ENCODE measurements around the gene BRCA1. TPM values are rescaled to one million over a fixed set of nuclear protein-coding genes. Genes with fewer than 3 reads are reported as not detected.
"Not testable (repeated sequence)": the region's sequence is repeated elsewhere in the genome, so short reads cannot be mapped to it uniquely, and the experiment has no call there.

BRCA1 gene
- polyA plus RNA-seq, 3 donors from 2014 or later = 1.1 to 7.2 (median 5.8) TPM

DNA sequence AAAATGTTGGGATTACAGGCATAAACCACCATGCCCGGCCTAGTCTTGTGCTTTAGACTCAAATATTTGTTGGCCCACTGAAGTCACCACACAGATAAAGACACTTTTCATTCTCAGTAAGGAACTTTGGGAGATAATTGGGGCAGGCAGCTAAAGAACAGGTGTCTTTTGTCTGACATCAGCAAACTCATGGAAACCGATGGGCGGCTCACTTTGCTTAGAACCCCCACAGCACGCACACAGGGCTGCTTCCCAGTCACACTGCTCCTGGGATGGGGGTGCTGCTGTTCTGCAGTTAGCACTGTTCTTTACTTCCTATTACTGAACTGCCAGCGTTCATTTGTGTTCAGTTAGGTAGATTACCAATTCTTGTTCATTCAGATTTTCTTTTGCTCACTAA, 18.0 kb upstream of the BRCA1 start:
- H3K4me1 Mint-ChIP-seq = no peaks in the 10 kb centered on the region
- no peak for DNase-seq
- no peaks in the 10 kb centered on the region for H3K27me3 Mint-ChIP-seq (ENCODE audit: low read depth in 3 of 3)
- no peaks in the 10 kb centered on the region for H3K9me3 Mint-ChIP-seq
- peaks cover 0 to 5% (median 0%) of the 10 kb centered on the region in 3 donors for H3K36me3 Mint-ChIP-seq
- no peak overlapping the region for H3K4me3 Mint-ChIP-seq
- no peak overlapping the region for H3K27ac Mint-ChIP-seq

DNA sequence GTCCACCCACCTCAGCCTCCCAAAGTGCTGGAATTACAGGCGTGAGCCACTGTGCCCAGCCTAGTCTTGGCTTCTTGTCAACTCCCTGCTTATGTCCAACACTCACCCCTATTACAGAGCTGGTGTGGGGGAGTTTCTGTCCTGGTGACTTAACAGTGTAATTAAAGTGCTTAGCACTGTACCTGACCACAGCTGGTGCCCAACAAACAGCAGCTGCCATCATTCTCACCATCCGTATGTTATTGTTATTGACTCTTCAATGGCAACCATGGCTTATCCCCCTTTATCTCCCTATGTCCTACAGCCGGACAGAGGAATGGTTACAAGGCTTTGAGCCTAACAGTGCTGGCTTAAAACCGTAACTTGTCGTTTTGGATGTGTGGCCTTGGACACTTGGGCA, 17.0 kb upstream of the BRCA1 start:
- Mint-ChIP-seq H3K36me3 (peaks cover 0 to 3% (median 0%) of the 10 kb centered on the region in 3 donors), H3K4me3 (no peak overlapping the region), H3K9me3 (no peaks in the 10 kb centered on the region), H3K27ac (no peak overlapping the region), H3K4me1 (no peaks in the 10 kb centered on the region), H3K27me3 (ENCODE audit: low read depth in 3 of 3) (no peaks in the 10 kb centered on the region)
- no peak for DNase-seq

DNA sequence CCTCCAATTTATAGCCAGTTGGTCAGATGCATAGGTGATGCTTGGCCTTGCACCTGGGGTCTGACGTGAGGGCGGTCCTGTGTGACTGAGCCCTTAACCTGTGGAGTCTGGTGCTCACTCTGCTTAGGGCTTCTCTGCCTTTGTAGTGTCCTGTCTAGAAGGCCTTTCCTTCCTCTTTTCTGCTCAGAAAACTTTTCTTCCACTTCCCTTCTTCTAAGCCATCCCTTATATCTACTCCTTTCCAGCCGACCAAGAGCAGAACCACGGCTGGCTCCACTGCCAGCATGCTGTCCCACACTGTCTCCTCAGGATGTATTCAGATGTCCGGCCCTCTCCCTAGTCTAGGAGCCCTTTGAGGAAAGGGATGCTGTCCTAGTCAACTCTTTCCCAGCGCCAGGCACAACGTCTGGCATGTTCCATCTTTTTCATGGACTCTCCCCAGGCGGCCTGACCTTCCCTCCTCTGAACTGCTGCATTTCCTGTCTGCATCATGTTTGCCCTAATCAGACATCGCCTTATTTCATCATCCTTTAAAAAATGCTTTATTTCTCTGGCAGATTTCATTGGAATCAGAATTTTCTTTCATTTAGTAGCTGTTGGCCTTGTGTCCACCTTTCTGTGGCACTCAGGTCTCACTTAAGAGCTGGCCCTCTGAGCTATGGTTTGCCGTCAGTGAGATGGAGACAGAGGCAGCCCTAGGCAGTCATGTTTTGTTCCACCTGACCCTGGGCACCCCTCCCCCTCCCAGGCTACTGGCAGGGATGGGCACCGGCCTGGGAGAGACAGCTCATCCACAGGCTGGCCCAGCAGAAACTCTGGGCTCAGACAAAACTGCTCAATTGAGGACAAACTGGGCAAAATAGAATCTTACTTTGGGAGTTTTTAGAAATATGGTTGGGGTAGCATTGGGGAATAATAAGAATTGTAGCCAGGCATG, 15.5 kb upstream of the BRCA1 start:
- Mint-ChIP-seq H3K27ac (no peak overlapping the region), H3K9me3 (no peaks in the 10 kb centered on the region), H3K4me1 (peaks cover 6 to 8% of the 10 kb centered on the region in 2 donors), H3K27me3 (ENCODE audit: low read depth in 3 of 3) (no peaks in the 10 kb centered on the region), H3K4me3 (no peak overlapping the region), H3K36me3 (peaks cover 0 to 3% (median 0%) of the 10 kb centered on the region in 3 donors)
- no peak for DNase-seq

DNA sequence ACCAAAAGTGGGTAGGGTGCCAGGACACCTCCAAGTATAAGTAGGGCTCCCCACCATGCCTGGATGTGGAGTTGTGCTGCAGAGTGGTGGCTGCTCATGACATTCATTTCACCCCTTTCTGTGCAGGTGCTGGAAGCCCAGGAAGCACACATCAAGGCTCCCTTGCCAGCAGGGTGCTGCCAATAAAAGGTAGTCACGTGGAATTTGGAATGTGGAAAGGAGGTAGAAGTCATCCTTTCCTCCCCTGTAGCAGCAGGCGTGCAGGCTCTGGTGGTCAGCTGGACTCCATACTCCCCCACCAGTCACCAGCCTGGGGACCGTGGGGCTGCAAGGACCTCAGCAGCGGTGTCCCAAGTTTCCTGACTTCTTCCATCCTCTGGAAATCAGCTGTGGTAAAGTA, 13.4 kb upstream of the BRCA1 start:
- not testable (repeated sequence) for H3K4me1 Mint-ChIP-seq; H3K9me3 Mint-ChIP-seq; DNase-seq; H3K27me3 Mint-ChIP-seq (ENCODE audit: low read depth in 3 of 3); H3K27ac Mint-ChIP-seq; H3K4me3 Mint-ChIP-seq
- peaks cover 0 to 12% (median 4%) of the 10 kb centered on the region in 3 donors for H3K36me3 Mint-ChIP-seq

DNA sequence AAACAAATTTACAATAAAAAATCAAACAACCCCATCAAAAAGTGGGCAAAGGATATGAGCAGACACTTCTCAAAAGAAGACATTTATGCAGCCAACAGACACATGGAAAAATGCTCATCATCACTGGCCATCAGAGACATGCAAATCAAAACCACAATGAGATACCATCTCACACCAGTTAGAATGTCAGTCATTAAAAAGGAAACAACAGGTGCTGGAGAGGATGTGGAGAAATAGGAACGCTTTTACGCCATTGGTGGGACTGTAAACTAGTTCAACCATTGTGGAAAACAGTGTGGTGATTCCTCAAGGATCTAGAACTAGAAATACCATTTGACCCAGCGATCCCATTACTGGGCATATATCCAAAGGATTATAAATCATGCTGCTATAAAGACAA, 11.4 kb upstream of the BRCA1 start:
- not testable (repeated sequence) for H3K27me3 Mint-ChIP-seq (ENCODE audit: low read depth in 3 of 3); H3K9me3 Mint-ChIP-seq; H3K4me1 Mint-ChIP-seq; H3K27ac Mint-ChIP-seq; H3K4me3 Mint-ChIP-seq; DNase-seq
- H3K36me3 Mint-ChIP-seq = peaks cover 0 to 12% (median 7%) of the 10 kb centered on the region in 3 donors

DNA sequence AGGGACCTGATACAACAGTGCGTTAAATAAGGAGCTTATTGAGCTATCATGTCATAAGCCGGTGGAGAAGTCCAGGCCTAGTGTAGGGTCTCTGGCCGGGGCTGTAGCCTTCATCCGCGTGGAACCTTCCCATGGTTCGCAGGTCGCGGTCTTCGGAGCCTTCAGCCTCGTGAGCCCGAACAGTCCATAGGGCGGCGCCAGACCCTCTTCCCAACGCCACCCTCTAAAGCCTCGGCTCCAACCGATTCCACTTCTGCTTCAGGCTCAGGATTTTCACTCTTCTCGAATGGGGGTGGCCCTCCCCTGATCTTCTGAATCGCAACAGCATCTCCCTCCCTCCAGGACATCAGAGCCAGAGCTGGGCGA, 10.3 kb upstream of the BRCA1 start:
- H3K27me3 Mint-ChIP-seq (ENCODE audit: low read depth in 3 of 3) = no peaks in the 10 kb centered on the region
- no peak for DNase-seq
- H3K9me3 Mint-ChIP-seq = no peaks in the 10 kb centered on the region
- no peak overlapping the region for H3K27ac Mint-ChIP-seq
- peaks cover 0 to 9% (median 7%) of the 10 kb centered on the region in 3 donors for H3K36me3 Mint-ChIP-seq
- no peak overlapping the region for H3K4me3 Mint-ChIP-seq
- H3K4me1 Mint-ChIP-seq = peaks cover 7 to 8% of the 10 kb centered on the region in 2 donors

DNA sequence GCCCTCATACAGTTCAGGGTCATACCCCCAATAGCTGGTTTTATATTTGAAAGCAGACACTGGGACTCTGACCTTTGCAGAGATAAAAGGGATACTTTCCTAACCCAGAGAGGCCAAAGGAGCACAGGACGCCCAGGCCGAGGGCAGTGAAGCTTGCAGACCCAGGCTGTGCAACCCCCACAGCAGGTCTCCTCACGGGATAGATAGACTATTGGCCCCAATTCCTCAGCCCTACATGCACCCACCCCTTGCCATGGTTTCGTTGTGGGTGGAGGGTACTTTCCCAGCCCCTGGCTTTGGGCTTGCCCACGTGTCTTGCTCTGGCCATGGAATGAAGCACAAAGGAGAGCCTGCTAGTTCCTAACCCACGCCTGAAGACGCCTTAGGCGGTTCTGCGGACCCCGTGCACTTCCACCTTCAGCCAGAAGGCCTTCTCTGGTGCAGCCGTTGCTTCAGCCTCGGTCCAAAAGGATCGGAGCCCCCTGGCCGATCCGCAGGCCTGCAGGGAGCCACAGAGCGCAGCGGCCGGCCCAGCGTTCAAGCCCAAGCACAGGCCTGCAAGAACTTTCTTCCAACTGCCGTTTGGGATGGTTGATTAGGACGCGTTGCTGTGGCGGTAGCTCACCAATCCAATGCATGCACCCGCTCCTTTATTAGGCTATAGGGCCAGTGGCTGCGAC, 9.8 kb upstream of the BRCA1 start:
- H3K27me3 Mint-ChIP-seq (ENCODE audit: low read depth in 3 of 3) = no peaks in the 10 kb centered on the region
- DNase-seq = no peak
- H3K4me1 Mint-ChIP-seq = peaks cover 7 to 8% of the 10 kb centered on the region in 2 donors
- no peak overlapping the region for H3K4me3 Mint-ChIP-seq
- H3K36me3 Mint-ChIP-seq = peaks cover 0 to 9% (median 7%) of the 10 kb centered on the region in 3 donors
- H3K9me3 Mint-ChIP-seq = no peaks in the 10 kb centered on the region
- H3K27ac Mint-ChIP-seq = no peak overlapping the region

DNA sequence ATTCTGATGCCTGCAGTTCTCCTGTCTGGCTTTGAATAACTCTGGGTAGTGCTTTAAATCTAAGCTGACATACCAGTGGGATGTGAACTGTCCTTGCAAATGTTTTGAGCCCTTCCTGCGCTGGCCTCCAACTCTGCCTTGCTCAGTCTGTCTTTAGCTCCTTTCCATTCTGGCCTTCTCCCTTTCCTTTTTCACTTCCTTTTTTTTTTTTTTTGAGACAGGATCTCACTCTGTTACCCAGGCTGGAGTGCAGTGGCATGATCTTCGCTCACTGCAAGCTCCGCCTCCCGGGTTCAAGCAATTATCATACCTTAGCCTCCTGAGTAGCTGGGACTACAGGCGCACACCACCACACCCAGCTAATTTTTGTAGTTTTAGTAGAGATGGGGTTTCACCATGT, 8.3 kb upstream of the BRCA1 start:
- not testable (repeated sequence) for DNase-seq; H3K27me3 Mint-ChIP-seq (ENCODE audit: low read depth in 3 of 3); H3K27ac Mint-ChIP-seq; H3K4me3 Mint-ChIP-seq; H3K9me3 Mint-ChIP-seq; H3K4me1 Mint-ChIP-seq
- H3K36me3 Mint-ChIP-seq = peaks cover 0 to 10% (median 7%) of the 10 kb centered on the region in 3 donors

DNA sequence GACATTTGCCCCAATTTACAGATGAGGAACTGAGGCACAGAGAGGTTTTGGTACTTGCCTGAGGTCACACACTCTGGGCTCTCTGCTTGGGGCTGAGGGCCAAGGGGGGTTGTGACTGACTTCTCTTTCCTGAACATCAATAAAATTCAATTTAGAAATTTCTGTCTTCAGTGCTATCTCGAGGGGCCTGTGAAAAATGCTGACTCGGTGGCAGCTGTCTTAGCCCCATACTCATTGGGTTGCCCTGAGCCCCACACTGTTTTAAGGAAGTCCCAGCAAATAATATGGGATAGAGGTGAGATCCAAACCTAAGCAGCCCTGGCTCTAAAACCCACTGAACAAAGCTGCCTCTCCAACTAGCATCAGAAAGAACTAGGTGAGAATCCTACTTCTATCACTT, 7.0 kb upstream of the BRCA1 start:
- H3K27ac Mint-ChIP-seq = no peak overlapping the region
- no peaks in the 10 kb centered on the region for H3K9me3 Mint-ChIP-seq
- DNase-seq = no peak
- no peak overlapping the region for H3K4me3 Mint-ChIP-seq
- peaks cover 13 to 14% of the 10 kb centered on the region in 2 donors for H3K4me1 Mint-ChIP-seq
- H3K27me3 Mint-ChIP-seq (ENCODE audit: low read depth in 3 of 3) = no peaks in the 10 kb centered on the region
- peaks cover 0 to 17% (median 11%) of the 10 kb centered on the region in 3 donors for H3K36me3 Mint-ChIP-seq

DNA sequence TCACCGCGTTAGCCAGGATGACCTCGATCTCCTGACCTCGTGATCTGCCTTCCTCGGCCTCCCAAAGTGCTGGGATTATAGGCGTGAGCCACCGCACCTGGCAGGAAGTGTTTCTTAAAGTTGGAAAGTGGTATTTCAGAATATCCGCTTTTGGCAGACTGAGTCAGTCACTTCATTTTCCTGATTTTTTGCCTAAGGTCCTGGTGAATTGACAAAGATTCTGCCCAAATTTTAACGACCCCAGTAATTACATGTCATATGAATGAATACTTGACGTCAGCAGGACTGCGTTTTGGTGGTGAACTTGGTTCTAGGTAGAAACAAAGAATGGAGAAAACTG, 4.5 kb upstream of the BRCA1 start:
- H3K4me3 Mint-ChIP-seq = no peak overlapping the region
- peak overlapping the region in 2 of 6 donors; percentile 23 to 31 for H3K27ac Mint-ChIP-seq
- peaks cover 24 to 28% of the 10 kb centered on the region in 2 donors for H3K4me1 Mint-ChIP-seq
- H3K36me3 Mint-ChIP-seq = peaks cover 0 to 18% (median 11%) of the 10 kb centered on the region in 3 donors
- peaks cover 4 to 8% (median 7%) of the 10 kb centered on the region in 3 donors for H3K27me3 Mint-ChIP-seq (ENCODE audit: low read depth in 3 of 3)
- no peaks in the 10 kb centered on the region for H3K9me3 Mint-ChIP-seq
- no peak for DNase-seq

DNA sequence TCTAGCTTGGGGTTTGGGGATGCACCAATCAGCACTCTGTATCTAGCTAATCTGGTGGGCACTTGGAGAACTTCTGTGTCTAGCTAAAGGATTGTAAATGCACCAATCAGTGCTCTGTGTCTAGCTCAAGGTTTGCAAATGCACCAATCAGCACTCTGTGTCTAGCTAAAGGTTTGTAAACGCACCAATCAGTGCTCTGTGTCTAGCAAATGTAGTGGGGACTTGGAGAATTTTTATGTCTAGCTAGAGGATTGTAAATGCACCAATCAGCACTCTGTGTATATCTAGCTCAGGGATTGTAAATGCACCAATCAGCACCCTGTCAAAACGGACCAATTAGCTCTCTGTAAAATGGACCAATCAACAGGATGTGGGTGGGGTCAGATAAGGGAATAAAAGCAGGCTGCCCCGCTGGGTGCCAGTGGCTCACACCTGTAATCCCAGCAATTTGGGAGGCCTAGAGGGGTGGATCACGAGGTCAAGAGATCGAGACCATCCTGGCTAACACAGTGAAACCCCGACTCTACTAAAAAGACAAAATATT, 2.2 kb upstream of the BRCA1 start:
- Mint-ChIP-seq H3K4me3 (peak overlapping the region; percentile 55 to 80 (median 60)), H3K27ac (peak overlapping the region in 4 of 6 donors; percentile 77 to 86 (median 82)), H3K4me1 (peaks cover 30 to 33% of the 10 kb centered on the region in 2 donors)
- H3K27me3 Mint-ChIP-seq (ENCODE audit: low read depth in 3 of 3); H3K9me3 Mint-ChIP-seq; DNase-seq; H3K36me3 Mint-ChIP-seq: not testable (repeated sequence)

DNA sequence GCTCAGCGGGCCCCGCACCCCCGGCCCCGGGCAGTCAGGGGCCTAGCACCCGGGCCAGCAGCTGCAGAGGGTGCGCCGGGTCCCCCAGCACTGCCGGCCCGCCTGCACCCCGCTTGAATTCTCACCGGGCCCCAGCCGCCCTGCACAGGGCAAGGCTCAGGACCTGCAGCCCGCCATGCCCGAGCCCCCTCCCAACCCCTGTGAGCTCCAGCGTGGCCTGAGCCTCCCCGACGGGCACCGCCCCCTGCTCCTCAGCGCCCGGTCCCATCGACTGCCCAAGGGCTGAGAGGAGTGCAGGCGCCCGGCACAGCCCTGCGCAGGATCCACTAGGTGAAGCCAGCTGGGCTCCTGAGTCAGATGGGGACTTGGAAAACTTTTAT, 1.7 kb upstream of the BRCA1 start:
- H3K4me3 Mint-ChIP-seq = peak overlapping the region; percentile 55 to 80 (median 60)
- peaks cover 0 to 12% (median 4%) of the 10 kb centered on the region in 3 donors for H3K36me3 Mint-ChIP-seq
- peaks cover 6 to 8% (median 7%) of the 10 kb centered on the region in 3 donors for H3K27me3 Mint-ChIP-seq (ENCODE audit: low read depth in 3 of 3)
- H3K9me3 Mint-ChIP-seq = no peaks in the 10 kb centered on the region
- peak in 1 of 3 donors; percentile 1 for DNase-seq
- peak overlapping the region in 1 of 6 donors; percentile 86 for H3K27ac Mint-ChIP-seq
- H3K4me1 Mint-ChIP-seq = peaks cover 30 to 33% of the 10 kb centered on the region in 2 donors

DNA sequence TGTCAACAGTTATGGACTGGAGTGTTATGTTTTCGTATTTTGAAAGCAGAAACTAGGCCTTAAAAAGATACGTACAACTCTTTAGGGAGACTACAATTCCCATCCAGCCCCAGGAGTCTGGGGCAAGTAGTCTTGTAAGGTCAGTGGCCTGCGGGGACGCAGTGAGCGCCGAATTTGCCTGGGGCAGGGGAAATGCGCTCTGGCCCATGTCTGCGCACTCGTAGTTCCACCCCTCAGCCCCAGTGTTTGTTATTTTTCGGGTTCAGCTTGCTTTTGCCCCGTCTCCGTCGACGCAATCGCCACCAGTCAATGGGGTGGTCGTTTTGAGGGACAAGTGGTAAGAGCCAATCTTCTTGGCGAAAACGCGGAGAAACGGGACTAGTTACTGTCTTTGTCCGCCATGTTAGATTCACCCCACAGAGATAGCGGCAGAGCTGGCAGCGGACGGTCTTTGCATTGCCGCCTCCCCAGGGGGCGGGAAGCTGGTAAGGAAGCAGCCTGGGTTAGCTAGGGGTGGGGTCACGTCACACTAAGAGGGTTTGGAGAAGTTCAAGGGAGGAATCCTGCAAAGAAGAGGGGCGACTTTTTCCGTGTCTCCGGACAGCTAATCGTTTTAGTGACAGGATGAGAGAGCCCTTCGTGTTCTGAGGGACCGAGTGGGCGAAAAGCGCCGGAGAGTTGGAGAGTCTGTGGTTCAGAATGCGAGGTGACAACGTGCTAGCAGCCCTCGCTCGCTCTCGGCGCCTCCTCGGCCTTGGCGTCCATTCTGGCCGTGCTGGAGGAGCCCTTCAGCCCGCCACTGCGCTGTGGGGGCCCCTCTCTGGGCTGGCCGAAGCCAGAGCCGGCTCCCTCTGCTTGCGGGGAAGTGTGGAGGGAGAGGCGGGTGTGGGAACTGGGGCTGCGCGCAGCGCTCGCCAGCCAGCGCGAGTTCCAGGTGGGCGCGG, 1.1 kb upstream of the BRCA1 start:
- DNase-seq = no peak
- peak overlapping the region; percentile 88 to 99 (median 98) for H3K4me3 Mint-ChIP-seq
- peak overlapping the region; percentile 92 to 98 (median 95) for H3K27ac Mint-ChIP-seq
- H3K27me3 Mint-ChIP-seq (ENCODE audit: low read depth in 3 of 3) = peaks cover 6 to 8% (median 7%) of the 10 kb centered on the region in 3 donors
- H3K9me3 Mint-ChIP-seq = no peaks in the 10 kb centered on the region
- H3K4me1 Mint-ChIP-seq = peaks cover 30 to 33% of the 10 kb centered on the region in 2 donors
- H3K36me3 Mint-ChIP-seq = peaks cover 0 to 12% (median 4%) of the 10 kb centered on the region in 3 donors

All from immature natural killer cell (primary cell).